Measurements from ENCODE around the gene KCTD19.

KCTD19 gene

DNA sequence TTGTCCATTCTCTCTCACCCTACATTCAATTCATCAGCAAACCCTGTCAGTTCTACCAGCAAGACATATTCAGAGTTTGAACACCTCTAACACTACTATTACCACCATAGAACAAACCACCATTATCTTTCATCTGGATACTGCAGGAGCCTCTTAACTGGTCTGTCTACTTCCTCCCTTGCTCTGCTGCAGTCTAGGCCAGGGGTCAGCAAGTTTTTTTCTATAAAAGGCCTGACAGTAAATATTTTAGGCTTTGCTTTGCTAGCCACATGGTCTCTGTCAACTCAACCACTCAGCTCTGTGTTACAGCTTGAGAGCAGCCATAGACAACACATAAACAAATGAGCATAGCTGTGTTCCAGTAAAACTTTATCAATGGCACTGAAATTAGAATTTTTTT is 13.8 kb downstream of the KCTD19 start:
- DNase-seq, result no peak

DNA sequence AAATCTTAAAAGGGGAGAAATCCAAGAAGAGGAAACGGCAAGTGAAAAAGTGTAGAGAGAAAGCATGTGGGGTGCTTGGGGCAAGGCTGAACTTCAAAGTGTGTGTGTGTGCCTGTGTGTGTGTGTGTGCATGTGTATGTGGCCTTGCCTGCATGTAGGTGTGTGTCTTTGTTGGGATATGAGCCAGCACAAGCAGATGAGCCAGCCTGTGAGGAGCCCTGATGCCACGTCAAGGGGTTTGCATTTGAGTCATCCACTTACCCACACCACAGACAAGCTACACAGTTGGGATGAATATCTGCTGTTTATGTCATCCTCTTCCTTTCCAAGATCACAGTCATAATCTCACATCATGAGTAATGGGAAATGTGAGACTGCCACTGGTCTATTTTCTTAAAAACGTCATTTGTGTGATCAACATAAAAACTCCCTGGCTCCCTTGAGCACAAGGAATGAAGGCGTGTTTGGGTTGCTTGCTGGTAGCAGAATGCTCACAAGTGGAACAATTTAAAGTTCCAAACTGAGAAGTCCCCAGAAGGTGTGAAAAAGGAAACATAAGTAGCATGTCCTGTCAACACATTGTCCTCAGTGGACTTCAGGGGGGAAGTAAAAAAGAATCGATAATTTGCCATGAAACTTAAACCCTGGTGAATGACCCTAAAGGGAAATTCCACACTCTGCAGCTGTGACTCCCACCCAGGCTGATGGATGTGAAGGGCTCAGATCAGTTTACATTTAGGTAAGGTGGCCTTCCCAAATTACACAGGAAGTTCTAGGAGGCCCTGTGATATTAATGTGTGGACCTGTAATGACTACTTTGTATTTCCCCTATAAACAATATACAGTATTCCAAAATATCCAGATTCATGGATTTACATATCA is 14.7 kb downstream of the KCTD19 start:
- DNase-seq, result no peak

GRCh38 chr16:67310561-67310960 is 16.0 kb downstream of the KCTD19 start:
- no peak for DNase-seq

- DNase-seq, result no peak
These were observed 21.1 kb downstream of the KCTD19 start for GRCh38 chr16:67305216-67306071.

- no peak for DNase-seq
These were observed 22.5 kb downstream of the KCTD19 start for GRCh38 chr16:67304020-67304419.

DNA sequence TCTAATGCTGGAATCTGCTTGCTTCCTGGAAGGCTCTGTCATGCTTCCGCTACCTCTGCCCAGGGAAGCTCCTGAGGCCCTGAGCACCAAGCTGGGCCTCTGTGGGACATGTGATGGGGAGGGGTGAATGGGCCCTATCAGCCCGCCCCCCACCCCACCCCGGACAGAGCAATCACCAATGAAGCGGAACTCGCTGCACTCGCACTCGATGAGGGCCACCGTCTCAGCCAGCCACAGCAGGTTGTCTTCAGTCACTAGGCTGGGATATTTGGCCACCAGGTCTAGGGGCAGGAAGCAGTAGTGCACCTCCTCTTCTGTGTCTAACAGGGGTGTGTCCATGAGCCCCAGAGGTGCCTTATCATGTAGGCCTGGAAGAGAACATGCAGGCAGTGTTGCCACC is 23.6 kb downstream of the KCTD19 start:
- DNase-seq, result no peak

GRCh38 chr16:67302076-67302475 is 24.5 kb downstream of the KCTD19 start:
- no peak for DNase-seq

DNA sequence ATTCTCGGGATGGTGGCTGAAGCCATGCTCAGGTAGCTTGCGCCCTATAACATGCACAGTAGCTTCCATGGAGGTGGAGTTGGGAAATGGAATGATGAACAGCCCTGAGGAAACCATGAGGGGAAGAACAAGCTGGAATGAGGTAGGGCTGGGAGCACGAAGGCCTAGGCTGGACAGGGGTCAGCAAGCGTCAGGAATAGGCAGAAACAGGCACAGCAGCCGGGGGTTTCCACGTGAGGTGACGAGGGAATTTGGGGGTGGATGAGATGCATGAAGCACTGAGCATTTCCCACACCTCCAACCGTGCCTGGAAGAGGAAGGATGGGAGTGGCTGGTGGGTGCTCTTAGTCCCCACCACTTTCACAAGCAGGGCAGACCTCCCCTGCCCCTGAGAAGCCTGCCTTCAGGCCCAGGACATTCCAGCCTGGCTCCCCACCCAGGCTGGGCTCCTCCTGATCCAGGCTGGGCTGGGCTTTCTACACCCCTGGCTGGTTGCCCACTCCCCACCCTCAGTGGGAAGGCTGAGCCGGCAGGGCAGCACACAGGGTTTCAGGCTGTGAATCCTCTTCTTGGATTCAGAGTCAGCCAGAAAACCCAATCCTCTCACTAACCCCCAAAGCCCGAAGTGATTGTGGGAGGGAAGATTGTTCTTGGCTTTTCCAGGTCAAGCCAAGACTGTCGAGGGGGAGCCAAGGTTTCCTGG is 25.3 kb downstream of the KCTD19 start:
- no peak for DNase-seq

DNA sequence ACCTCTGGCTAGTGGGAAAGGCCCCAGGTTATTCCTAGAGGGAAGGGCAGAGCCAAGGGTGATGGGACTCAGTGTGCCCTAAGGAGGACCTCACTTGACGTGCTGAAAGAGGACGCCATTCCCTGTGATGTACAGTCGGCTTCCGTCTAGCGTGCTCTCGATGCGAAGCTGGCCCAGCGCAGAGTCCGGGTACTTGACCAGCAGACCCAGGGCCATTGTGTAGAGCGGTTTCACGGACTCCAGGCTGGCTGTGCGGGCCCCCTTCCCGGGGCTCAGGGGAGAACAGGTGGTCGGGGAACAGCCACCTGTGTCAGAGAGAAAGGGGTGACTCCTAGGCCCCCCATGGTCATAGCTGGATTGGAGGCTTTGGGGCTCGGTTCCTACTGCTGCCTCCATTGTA is 27.3 kb downstream of the KCTD19 start:
- DNase-seq, result no peak

- DNase-seq, result no peak
These were observed 28.3 kb downstream of the KCTD19 start for GRCh38 chr16:67298277-67298676.

GRCh38 chr16:67296420-67296819 is 30.1 kb downstream of the KCTD19 start:
- no peak for DNase-seq

DNA sequence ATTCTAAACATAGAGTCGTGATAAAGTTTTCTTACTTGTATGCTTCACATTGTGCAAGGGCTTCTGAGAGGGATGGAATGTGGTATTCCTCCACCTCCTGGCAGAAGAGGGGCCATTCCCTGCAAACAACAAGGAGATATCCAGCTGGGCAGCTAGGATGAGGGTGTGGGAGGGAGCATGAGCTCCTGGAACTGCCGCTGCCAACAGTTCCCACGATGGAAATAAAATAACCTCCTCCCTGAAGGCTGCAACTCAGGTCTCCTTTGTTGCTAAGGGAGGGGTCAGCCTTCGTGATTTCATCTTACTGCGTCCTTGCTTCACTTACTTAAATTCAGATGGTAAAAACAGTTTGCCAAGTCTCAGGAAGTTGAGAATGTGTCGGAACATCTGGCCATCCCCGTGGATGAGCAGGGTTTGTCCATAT is 31.6 kb downstream of the KCTD19 start:
- no peak for DNase-seq

DNA sequence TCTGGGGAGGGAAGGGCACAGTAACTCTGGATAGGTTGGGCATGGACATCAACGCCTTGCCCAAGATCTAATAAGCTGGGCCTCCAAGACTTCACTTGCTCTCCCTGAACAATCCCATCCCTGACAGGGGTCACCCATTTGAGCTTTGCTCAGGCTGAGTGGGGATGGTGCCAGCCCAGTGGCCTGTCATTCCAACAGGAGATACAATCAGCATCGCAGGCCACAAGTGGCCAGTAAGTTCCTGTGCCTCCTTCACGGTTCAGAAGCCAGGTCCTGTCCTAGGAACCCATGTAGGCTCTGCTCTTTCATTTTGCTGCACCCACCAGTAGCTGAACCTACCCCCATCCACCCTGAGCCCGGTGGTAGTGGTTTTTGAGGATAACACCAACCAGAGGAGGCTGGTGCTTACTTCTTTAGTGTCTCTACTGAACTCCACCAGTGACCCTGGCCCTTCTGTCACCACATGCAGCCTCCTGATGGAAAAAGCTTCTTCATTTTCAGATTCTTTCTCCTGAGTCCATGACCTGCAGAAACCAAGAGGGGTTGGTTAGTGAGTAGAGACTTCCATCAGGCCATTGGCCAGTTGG is 32.3 kb downstream of the KCTD19 start:
- DNase-seq, result no peak

- DNase-seq, result no peak
These were observed 35.1 kb downstream of the KCTD19 start for GRCh38 chr16:67291461-67291860.

- no peak for DNase-seq
These were observed 38.6 kb downstream of the KCTD19 start for GRCh38 chr16:67287960-67288359.

GRCh38 chr16:67286441-67287235 is 39.9 kb downstream of the KCTD19 start:
- no peak for DNase-seq

- DNase-seq, result no peak
These were observed 41.6 kb downstream of the KCTD19 start for GRCh38 chr16:67284699-67285646.

- no peak for DNase-seq
These were observed 42.5 kb downstream of the KCTD19 start for GRCh38 chr16:67283826-67284555.

DNA sequence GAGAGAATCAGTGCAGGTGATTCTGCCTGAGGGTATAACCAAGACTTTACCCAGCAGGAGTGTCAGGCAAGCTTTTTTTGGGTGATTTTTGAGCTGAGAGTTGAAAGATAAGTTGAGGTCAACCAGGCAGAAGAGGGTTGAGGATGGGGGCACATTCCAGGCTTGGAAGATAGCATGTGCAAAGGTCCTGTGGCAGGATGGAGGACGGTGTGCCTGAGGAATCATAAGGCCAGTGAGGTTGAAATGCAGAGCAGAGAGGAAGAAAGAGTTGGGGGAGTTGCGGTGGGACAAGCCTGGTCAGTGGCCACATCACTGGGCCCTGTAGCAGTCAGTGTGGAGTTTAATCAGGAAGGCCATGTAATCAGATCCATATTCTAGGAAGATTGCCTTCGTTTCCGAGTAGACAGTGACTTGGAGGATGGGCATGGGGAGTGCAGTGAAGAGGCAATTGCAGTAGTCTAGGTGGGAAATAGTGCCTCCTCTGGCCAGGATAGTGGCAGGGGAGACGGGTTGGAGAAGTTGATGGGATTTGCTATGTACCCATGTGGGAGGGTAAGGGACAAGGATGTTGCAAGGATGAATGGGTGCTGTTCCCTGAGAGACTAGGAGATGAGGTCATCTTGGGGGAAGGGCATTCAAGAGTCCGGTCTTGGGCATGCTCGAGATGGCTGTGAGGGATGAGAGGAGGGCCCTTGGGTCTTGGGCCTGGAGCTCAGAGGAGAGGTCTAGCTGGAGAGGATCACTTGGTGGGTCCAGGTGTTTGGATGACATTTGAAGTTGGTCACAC is 43.3 kb downstream of the KCTD19 start:
- no peak for DNase-seq
